ENCODE measurements around the gene POP7.

GRCh38 chr7:100739934-100740333, 34.0 kb downstream of the POP7 start:
- no peak for TF ChIP-seq CTCF (IDR thresholded peaks at IDR 0.05)
- no peak for TF ChIP-seq ZFX (IDR thresholded peaks at IDR 0.05; ENCODE audit: borderline replicate concordance)
